SK-N-SH (cell line): Measurements from ENCODE around the gene UBE2E1. TPM values are rescaled to one million over a fixed set of nuclear protein-coding genes. Genes with fewer than 3 reads are reported as not detected.
A peak's percentile ranks its signal among the peaks of the same experiment; 100 is the strongest.

Source experiments
- CTCF ChIA-PET: fragments of 300-600, 350-600 bp; formaldehyde crosslinking; extraction: SDS; loops from one replicate; lab custom pipeline; 2021; lab: Yijun Ruan, JAX
- POLR2A ChIA-PET: fragments of 350-600 bp; sonication (Branson Sonifier 250); formaldehyde crosslinking; extraction: SDS; loops from one replicate; lab custom pipeline; 2020; ENCODE audit warnings: antibody characterized with exemption, inconsistent platforms; lab: Yijun Ruan, JAX
- DNase-seq: peaks from one replicate; pipeline ENCODE4 v3.0.0; 2012
- H2AFZ ChIP-seq: fragments of 200-600 bp; sonication (generic); 2 replicates; pipeline ENCODE4 v1.8.1; 2016; ENCODE audit warnings: antibody characterized with exemption, mild to moderate bottlenecking, low read depth
- H3F3A ChIP-seq: fragments of 200-600 bp; sonication (generic); replicated peaks from 2 replicates; pipeline ENCODE3; 2016; ENCODE audit warnings: antibody characterized with exemption, mild to moderate bottlenecking; ENCODE audit not compliant: insufficient read depth
- H3K27ac ChIP-seq, 2 experiments: fragments of 200-500 bp in 1 of 2; fragments of 200-600 bp in 1 of 2; sonication (Bioruptor generic) in 1 of 2; sonication (generic), shearing (Covaris generic) in 1 of 2; 2 replicates each; pipeline versions ENCODE4 v1.5.1 to v1.6.1; 2014 to 2016; ENCODE audit warnings: low read depth in 2 of 2, inconsistent platforms in 1 of 2, low read length in 1 of 2, mild to moderate bottlenecking in 1 of 2, mixed read lengths in 1 of 2
- H3K27me3 ChIP-seq: fragments of 200-600 bp; sonication (generic), shearing (Covaris generic); 2 replicates; pipeline ENCODE4 v1.6.1; 2016; ENCODE audit warnings: mixed run types; ENCODE audit not compliant: insufficient read depth
- H3K36me3 ChIP-seq, 2 experiments: fragments of 200-500 bp in 1 of 2; fragments of 200-600 bp in 1 of 2; sonication (Bioruptor generic) in 1 of 2; sonication (generic) in 1 of 2; replicated peaks in 1 of 2; 2 replicates each; pipeline versions ENCODE3 to v1.5.1; 2014 to 2016; ENCODE audit warnings: low read length in 1 of 2, mild to moderate bottlenecking in 1 of 2; ENCODE audit not compliant: insufficient read depth in 2 of 2, control insufficient read depth in 1 of 2
- H3K4me1 ChIP-seq, 2 experiments: fragments of 200-500 bp in 1 of 2; fragments of 200-600 bp in 1 of 2; sonication (Bioruptor generic) in 1 of 2; sonication (generic), shearing (Covaris generic) in 1 of 2; 2 replicates each; pipeline versions ENCODE4 v1.5.1 to v1.6.1; 2014 to 2016; ENCODE audit warnings: low read depth in 1 of 2, low read length in 1 of 2, mixed run types in 1 of 2; ENCODE audit not compliant: insufficient read depth in 2 of 2, control insufficient read depth in 1 of 2
- H3K4me2 ChIP-seq: fragments of 200-600 bp; sonication (generic), shearing (Covaris generic); 2 replicates; pipeline ENCODE4 v1.6.1; 2017; ENCODE audit warnings: mixed run types
- H3K4me3 ChIP-seq, 2 experiments: fragments of 200-500 bp in 1 of 2; fragments of 200-600 bp in 1 of 2; sonication (Bioruptor generic) in 1 of 2; sonication (generic), shearing (Covaris generic) in 1 of 2; 2 replicates each; pipeline versions ENCODE4 v1.5.1 to v1.8.1; 2014 to 2016; ENCODE audit warnings: low read depth in 2 of 2, inconsistent platforms in 1 of 2, low read length in 1 of 2, mild to moderate bottlenecking in 1 of 2, mixed read lengths in 1 of 2, moderate library complexity in 1 of 2
- H3K79me2 ChIP-seq: fragments of 200-600 bp; sonication (generic); 2 replicates; pipeline ENCODE4 v1.8.1; 2017; ENCODE audit warnings: mild to moderate bottlenecking; ENCODE audit not compliant: insufficient read depth
- H3K9ac ChIP-seq: fragments of 200-600 bp; sonication (generic); 2 replicates; pipeline ENCODE4 v1.6.1; 2017; ENCODE audit warnings: mixed run types
- H3K9me2 ChIP-seq: fragments of 200-600 bp; sonication (generic); 2 replicates; pipeline ENCODE4 v1.6.1; 2017; ENCODE audit warnings: mixed run types
- H3K9me3 ChIP-seq: fragments of 200-600 bp; sonication (generic); 2 replicates; pipeline ENCODE4 v1.6.1; 2017; ENCODE audit warnings: mixed run types, mild to moderate bottlenecking, moderate library complexity
- H4K20me1 ChIP-seq: fragments of 200-600 bp; sonication (generic); 2 replicates; pipeline ENCODE4 v1.6.1; 2017; ENCODE audit warnings: mild to moderate bottlenecking, mixed run types; ENCODE audit not compliant: insufficient read depth
- CHD2 ChIP-seq: fragments of 150-350 bp; IDR thresholded peaks from 2 replicates; pipeline ENCODE4 v1.6.1; 2018; ENCODE audit warnings: low read length; ENCODE audit not compliant: partially characterized antibody
- ELF1 ChIP-seq: IDR thresholded peaks from 2 replicates; pipeline ENCODE4 v1.4.0; 2012
- EP300 ChIP-seq, 2 experiments: IDR thresholded peaks; 2 replicates each; pipeline versions ENCODE4 v1.4.0 to v1.6.1; 2012; ENCODE audit warnings: borderline replicate concordance in 1 of 2, low read depth in 1 of 2, low read length in 1 of 2
- MEF2A ChIP-seq: IDR thresholded peaks from 2 replicates; pipeline ENCODE4 v1.4.0; 2012; ENCODE audit warnings: low read depth, borderline replicate concordance
- MXI1 ChIP-seq: IDR thresholded peaks from 2 replicates; pipeline ENCODE4 v1.6.1; 2012; ENCODE audit warnings: mild to moderate bottlenecking, low read depth, low read length, improper control_type of control experiment
- NFIC ChIP-seq: IDR thresholded peaks from 2 replicates; pipeline ENCODE4 v1.4.0; 2012; ENCODE audit warnings: borderline replicate concordance
- NRF1 ChIP-seq: IDR thresholded peaks from 2 replicates; pipeline ENCODE4 v1.6.1; 2012; ENCODE audit warnings: low read depth, mild to moderate bottlenecking, low read length
- PBX3 ChIP-seq: IDR thresholded peaks from 2 replicates; pipeline ENCODE4; 2012
- RAD21 ChIP-seq: IDR thresholded peaks from 2 replicates; pipeline ENCODE4 v1.6.1; 2012; ENCODE audit warnings: mild to moderate bottlenecking, low read length
- RCOR1 ChIP-seq: fragments of 150-350 bp; IDR thresholded peaks from 2 replicates; pipeline ENCODE4 v1.6.1; 2017; ENCODE audit warnings: antibody characterized with exemption, low read length
- SMC3 ChIP-seq: IDR thresholded peaks from 2 replicates; pipeline ENCODE4 v1.6.1; 2012; ENCODE audit warnings: low read depth, low read length, improper control_type of control experiment
- WGBS: methylation state at CpG from one replicate; pipeline ENCODE4 v1.1.6; 2017; ENCODE audit warnings: low lambda C conversion rate; 5-methylcytosine and 5-hydroxymethylcytosine counted together
- polyA plus RNA-seq, 3 experiments: library from polyadenylated mRNA; depleted of rRNA; stranded (reverse); fragments of >200 nt; gene quantifications; 2 replicates each; pipeline ENCODE4 v1.2.3, GENCODE V29; 2012

The UBE2E1 gene
- polyA plus RNA-seq, 1 of the 3 experiments (the other 2 are of a cell fraction) = 59.9 TPM

- Histone ChIP-seq H3K36me3 (peaks cover 17 to 30% of the 10 kb centered on the region in 2 experiments), H3K9ac (no peak overlapping the region), H3K79me2 (peaks cover 74% of the 10 kb centered on the region), H3K9me2 (no peaks in the 10 kb centered on the region), H3K4me3 (no peak overlapping the region), H3K4me1 (peaks cover 0 to 12% of the 10 kb centered on the region in 2 experiments; a peak in 2 of 4 replicates), H2AFZ (no peak overlapping the region), H3K27ac (no peak overlapping the region), H4K20me1 (peaks cover 7% of the 10 kb centered on the region), H3K9me3 (no peaks in the 10 kb centered on the region), H3K27me3 (no peaks in the 10 kb centered on the region), H3K4me2 (no peak overlapping the region), H3F3A (peaks cover 14% of the 10 kb centered on the region)
- ChIA-PET POLR2A (no interaction called here), CTCF (no interaction called here)
- no peak for DNase-seq
- TF ChIP-seq ELF1 = no peak
- no peak for TF ChIP-seq RAD21
- TF ChIP-seq EP300 (IDR thresholded peaks at IDR 0.05; ENCODE audit: borderline replicate concordance in 1 of 2, low read depth in 1 of 2, low read length in 1 of 2) = no peak
- 0 out of 2 replicates have a peak, but pooled peaks have one; percentile 39 for TF ChIP-seq RCOR1
- WGBS = 73% methylated on average over 1 of the region's 1 CpG
Observed at GRCh38 chr3:23913182-23913581, 107.4 kb downstream of the UBE2E1 start.

- TF ChIP-seq SMC3 (no peak), MEF2A (no peak), NRF1 (no peak), RCOR1 (no peak), MXI1 (no peak), PBX3 (no peak), ELF1 (no peak), NFIC (no peak), CHD2 (no peak)
- TF ChIP-seq, all 33 proteins: peak for 0
- Histone ChIP-seq H3K9me2 (no peaks in the 10 kb centered on the region), H3K4me1 (peaks cover 0 to 12% of the 10 kb centered on the region in 2 experiments; a peak in 2 of 4 replicates), H4K20me1 (peaks cover 16% of the 10 kb centered on the region), H3K79me2 (peaks cover 83% of the 10 kb centered on the region), H3K27me3 (no peaks in the 10 kb centered on the region), H3K9ac (no peak overlapping the region), H3K27ac (no peak overlapping the region), H3K4me2 (peak overlapping the region; percentile 96; the same call in 1 of the 2 replicates), H3F3A (peaks cover 21% of the 10 kb centered on the region), H2AFZ (no peak overlapping the region), H3K9me3 (no peaks in the 10 kb centered on the region), H3K36me3 (peaks cover 26 to 34% of the 10 kb centered on the region in 2 experiments), H3K4me3 (no peak overlapping the region)
- WGBS = 89% methylated on average over 3 of the region's 3 CpGs
- CTCF ChIA-PET = interaction anchor here (0.9 kb wide), 1 partner anchor 769 kb away, joined by 3 read pairs; no protein-coding TSS in a partner anchor
- POLR2A ChIA-PET = no interaction called here
- DNase-seq = no peak
Observed at GRCh38 chr3:23913873-23914743, 108.4 kb downstream of the UBE2E1 start.
